ENCODE results near the gene CMIP.

The CMIP gene

GRCh38 chr16:81694494-81695280, 250.1 kb downstream of the CMIP start:
- no peak overlapping the region for H2AFZ ChIP-seq (ENCODE audit: low read depth, low read length, severe bottlenecking)
- H3K79me2 ChIP-seq (ENCODE audit: insufficient read depth, low read length): no peaks in the 10 kb centered on the region
- no peak overlapping the region for H3K4me2 ChIP-seq (ENCODE audit: low read depth, low read length, poor library complexity, severe bottlenecking)
- H3K4me3 ChIP-seq (ENCODE audit: insufficient read depth, low read length, poor library complexity, severe bottlenecking): no peak overlapping the region
- no peaks in the 10 kb centered on the region for H3K36me3 ChIP-seq (ENCODE audit: low read length)
- no peaks in the 10 kb centered on the region for H4K20me1 ChIP-seq (ENCODE audit: low read depth, low read length)
- no peaks in the 10 kb centered on the region for H3K9me2 ChIP-seq (replicated peaks; ENCODE audit: insufficient read depth, low read length)
- H3K9ac ChIP-seq (ENCODE audit: low read length): no peak overlapping the region
- TF ChIP-seq EZH2phosphoT487 (conservative IDR thresholded peaks at IDR 0.05; ENCODE audit: low read length) (no peak), CTCF (IDR thresholded peaks at IDR 0.05; ENCODE audit: insufficient read depth, low read length, poor library complexity, severe bottlenecking) (no peak)
- no peaks in the 10 kb centered on the region for H3K27me3 ChIP-seq (ENCODE audit: low read length)
- H3F3A ChIP-seq (ENCODE audit: insufficient read depth): no peaks in the 10 kb centered on the region
- H3K9me3 ChIP-seq (ENCODE audit: insufficient read depth, low read length): no peaks in the 10 kb centered on the region
- H3K27ac ChIP-seq (ENCODE audit: low read depth, low read length): no peak overlapping the region

- no peak overlapping the region for H3K27ac ChIP-seq (ENCODE audit: low read depth, low read length)
- H3K4me2 ChIP-seq (ENCODE audit: low read depth, low read length, poor library complexity, severe bottlenecking): no peak overlapping the region
- H3K9ac ChIP-seq (ENCODE audit: low read length): no peak overlapping the region
- H3F3A ChIP-seq (ENCODE audit: insufficient read depth): no peaks in the 10 kb centered on the region
- no peaks in the 10 kb centered on the region for H3K36me3 ChIP-seq (ENCODE audit: low read length)
- H3K9me2 ChIP-seq (replicated peaks; ENCODE audit: insufficient read depth, low read length): no peaks in the 10 kb centered on the region
- no peak for TF ChIP-seq CTCF (IDR thresholded peaks at IDR 0.05; ENCODE audit: insufficient read depth, low read length, poor library complexity, severe bottlenecking)
- no peak for TF ChIP-seq EZH2phosphoT487 (conservative IDR thresholded peaks at IDR 0.05; ENCODE audit: low read length)
- no peaks in the 10 kb centered on the region for H3K9me3 ChIP-seq (ENCODE audit: insufficient read depth, low read length)
- no peak overlapping the region for H3K4me3 ChIP-seq (ENCODE audit: insufficient read depth, low read length, poor library complexity, severe bottlenecking)
- no peaks in the 10 kb centered on the region for H4K20me1 ChIP-seq (ENCODE audit: low read depth, low read length)
- H2AFZ ChIP-seq (ENCODE audit: low read depth, low read length, severe bottlenecking): no peak overlapping the region
- H3K79me2 ChIP-seq (ENCODE audit: insufficient read depth, low read length): no peaks in the 10 kb centered on the region
- no peaks in the 10 kb centered on the region for H3K27me3 ChIP-seq (ENCODE audit: low read length)
Observed at GRCh38 chr16:81695321-81696165, 250.9 kb downstream of the CMIP start.

- H3K27ac ChIP-seq (ENCODE audit: low read depth, low read length): no peak overlapping the region
- H3K36me3 ChIP-seq (ENCODE audit: low read length): no peaks in the 10 kb centered on the region
- no peaks in the 10 kb centered on the region for H4K20me1 ChIP-seq (ENCODE audit: low read depth, low read length)
- no peaks in the 10 kb centered on the region for H3K9me2 ChIP-seq (replicated peaks; ENCODE audit: insufficient read depth, low read length)
- H3K79me2 ChIP-seq (ENCODE audit: insufficient read depth, low read length): no peaks in the 10 kb centered on the region
- no peak overlapping the region for H3K4me3 ChIP-seq (ENCODE audit: insufficient read depth, low read length, poor library complexity, severe bottlenecking)
- H3K9me3 ChIP-seq (ENCODE audit: insufficient read depth, low read length): no peaks in the 10 kb centered on the region
- no peak overlapping the region for H3K4me2 ChIP-seq (ENCODE audit: low read depth, low read length, poor library complexity, severe bottlenecking)
- no peaks in the 10 kb centered on the region for H3F3A ChIP-seq (ENCODE audit: insufficient read depth)
- H3K9ac ChIP-seq (ENCODE audit: low read length): no peak overlapping the region
- H3K27me3 ChIP-seq (ENCODE audit: low read length): no peaks in the 10 kb centered on the region
- H2AFZ ChIP-seq (ENCODE audit: low read depth, low read length, severe bottlenecking): no peak overlapping the region
- no peak for TF ChIP-seq EZH2phosphoT487 (conservative IDR thresholded peaks at IDR 0.05; ENCODE audit: low read length)
- TF ChIP-seq CTCF (IDR thresholded peaks at IDR 0.05; ENCODE audit: insufficient read depth, low read length, poor library complexity, severe bottlenecking): no peak
Observed at GRCh38 chr16:81696166-81696960, 251.8 kb downstream of the CMIP start.
